ENCODE results near the gene PRKCQ.

Gene PRKCQ

GRCh38 chr10:6539833-6540232 lies 40.2 kb downstream of the PRKCQ start:
- Histone ChIP-seq H3K27me3 (ENCODE audit: insufficient read depth, low read length) (no peaks in the 10 kb centered on the region), H3K4me3 (ENCODE audit: low read depth, low read length, poor library complexity, severe bottlenecking) (no peak overlapping the region), H3K4me1 (ENCODE audit: insufficient read depth, low read length, severe bottlenecking) (no peaks in the 10 kb centered on the region), H2AFZ (ENCODE audit: low read length) (no peak overlapping the region), H3K79me2 (ENCODE audit: insufficient read depth, low read length) (no peaks in the 10 kb centered on the region), H3F3A (ENCODE audit: insufficient read depth, low read length) (no peaks in the 10 kb centered on the region), H3K4me2 (ENCODE audit: low read length) (no peak overlapping the region), H3K27ac (ENCODE audit: low read depth, low read length, poor library complexity, severe bottlenecking) (no peak overlapping the region), H3K9me2 (ENCODE audit: low read depth, low read length) (no peaks in the 10 kb centered on the region), H3K36me3 (ENCODE audit: insufficient read depth, low read length) (no peaks in the 10 kb centered on the region), H4K20me1 (ENCODE audit: insufficient read depth, low read length) (no peaks in the 10 kb centered on the region), H3K9me3 (ENCODE audit: low read length) (no peaks in the 10 kb centered on the region), H3K9ac (ENCODE audit: low read length) (no peak overlapping the region)
- TF ChIP-seq CTCF (IDR thresholded peaks at IDR 0.05; ENCODE audit: low read length) (no peak), EZH2 (IDR thresholded peaks at IDR 0.05; ENCODE audit: borderline replicate concordance, low read length) (no peak)

GRCh38 chr10:6537770-6538169 lies 42.3 kb downstream of the PRKCQ start:
- Histone ChIP-seq H3K9ac (ENCODE audit: low read length) (no peak overlapping the region), H3K9me3 (ENCODE audit: low read length) (no peaks in the 10 kb centered on the region), H3K27me3 (ENCODE audit: insufficient read depth, low read length) (no peaks in the 10 kb centered on the region), H3K27ac (ENCODE audit: low read depth, low read length, poor library complexity, severe bottlenecking) (no peak overlapping the region), H3K9me2 (ENCODE audit: low read depth, low read length) (no peaks in the 10 kb centered on the region), H3K36me3 (ENCODE audit: insufficient read depth, low read length) (no peaks in the 10 kb centered on the region), H3K4me1 (ENCODE audit: insufficient read depth, low read length, severe bottlenecking) (no peaks in the 10 kb centered on the region), H3K79me2 (ENCODE audit: insufficient read depth, low read length) (no peaks in the 10 kb centered on the region), H3K4me2 (ENCODE audit: low read length) (no peak overlapping the region), H2AFZ (ENCODE audit: low read length) (no peak overlapping the region), H3K4me3 (ENCODE audit: low read depth, low read length, poor library complexity, severe bottlenecking) (no peak overlapping the region), H4K20me1 (ENCODE audit: insufficient read depth, low read length) (no peaks in the 10 kb centered on the region), H3F3A (ENCODE audit: insufficient read depth, low read length) (no peaks in the 10 kb centered on the region)
- TF ChIP-seq CTCF (IDR thresholded peaks at IDR 0.05; ENCODE audit: low read length) (no peak), EZH2 (IDR thresholded peaks at IDR 0.05; ENCODE audit: borderline replicate concordance, low read length) (no peak)

GRCh38 chr10:6536102-6536501 lies 44.0 kb downstream of the PRKCQ start:
- no peak overlapping the region for H3K4me2 ChIP-seq (ENCODE audit: low read length)

GRCh38 chr10:6535156-6535764 lies 44.8 kb downstream of the PRKCQ start:
- Histone ChIP-seq H3K4me3 (ENCODE audit: low read depth, low read length, poor library complexity, severe bottlenecking) (no peak overlapping the region), H3K9ac (ENCODE audit: low read length) (no peak overlapping the region), H3K27me3 (ENCODE audit: insufficient read depth, low read length) (no peaks in the 10 kb centered on the region), H3K36me3 (ENCODE audit: insufficient read depth, low read length) (no peaks in the 10 kb centered on the region), H4K20me1 (ENCODE audit: insufficient read depth, low read length) (no peaks in the 10 kb centered on the region), H3K79me2 (ENCODE audit: insufficient read depth, low read length) (no peaks in the 10 kb centered on the region), H3K4me1 (ENCODE audit: insufficient read depth, low read length, severe bottlenecking) (no peaks in the 10 kb centered on the region), H3K4me2 (ENCODE audit: low read length) (no peak overlapping the region), H2AFZ (ENCODE audit: low read length) (no peak overlapping the region), H3F3A (ENCODE audit: insufficient read depth, low read length) (no peaks in the 10 kb centered on the region), H3K9me3 (ENCODE audit: low read length) (no peaks in the 10 kb centered on the region), H3K27ac (ENCODE audit: low read depth, low read length, poor library complexity, severe bottlenecking) (no peak overlapping the region), H3K9me2 (ENCODE audit: low read depth, low read length) (no peaks in the 10 kb centered on the region)
- TF ChIP-seq CTCF (IDR thresholded peaks at IDR 0.05; ENCODE audit: low read length) (no peak), EZH2 (IDR thresholded peaks at IDR 0.05; ENCODE audit: borderline replicate concordance, low read length) (no peak)

More at GRCh38 chr10:6536102-6536501, 44.0 kb downstream of the PRKCQ start:
- no peaks in the 10 kb centered on the region for H4K20me1 ChIP-seq (ENCODE audit: insufficient read depth, low read length)
- H3K4me3 ChIP-seq (ENCODE audit: low read depth, low read length, poor library complexity, severe bottlenecking): no peak overlapping the region
- H2AFZ ChIP-seq (ENCODE audit: low read length): no peak overlapping the region
- no peaks in the 10 kb centered on the region for H3K79me2 ChIP-seq (ENCODE audit: insufficient read depth, low read length)
- no peak overlapping the region for H3K9ac ChIP-seq (ENCODE audit: low read length)
- TF ChIP-seq EZH2 (IDR thresholded peaks at IDR 0.05; ENCODE audit: borderline replicate concordance, low read length): no peak
- no peaks in the 10 kb centered on the region for H3K36me3 ChIP-seq (ENCODE audit: insufficient read depth, low read length)
- no peaks in the 10 kb centered on the region for H3K4me1 ChIP-seq (ENCODE audit: insufficient read depth, low read length, severe bottlenecking)
- H3K9me3 ChIP-seq (ENCODE audit: low read length): no peaks in the 10 kb centered on the region
- H3F3A ChIP-seq (ENCODE audit: insufficient read depth, low read length): no peaks in the 10 kb centered on the region
- H3K27ac ChIP-seq (ENCODE audit: low read depth, low read length, poor library complexity, severe bottlenecking): no peak overlapping the region
- no peaks in the 10 kb centered on the region for H3K27me3 ChIP-seq (ENCODE audit: insufficient read depth, low read length)
- no peaks in the 10 kb centered on the region for H3K9me2 ChIP-seq (ENCODE audit: low read depth, low read length)
